GM10248 (cell line): ENCODE results near the gene TMEM80.
"Not testable (repeated sequence)": the region's sequence is repeated elsewhere in the genome, so short reads cannot be mapped to it uniquely, and the experiment has no call there.

Experiments used
- CTCF ChIA-PET: fragments of 300-600 bp; sonication (Branson Sonifier 250); formaldehyde crosslinking; extraction: SDS; loops from one replicate; lab custom pipeline; 2021; ENCODE audit warnings: antibody characterized with exemption; lab: Yijun Ruan, JAX
- POLR2A ChIA-PET: fragments of 350-650 bp; sonication (Branson Sonifier 250); formaldehyde crosslinking; extraction: SDS; loops from one replicate; lab custom pipeline; 2020; ENCODE audit warnings: antibody characterized with exemption; lab: Yijun Ruan, JAX
- DNase-seq: peaks from one replicate; pipeline ENCODE4 v3.0.0; 2012; ENCODE audit errors: extremely low spot score
- TF ChIP-seq, protein P1 (sequence below): IDR thresholded peaks from 2 replicates; pipeline ENCODE4 v1.5.1; 2012; ENCODE audit warnings: mild to moderate bottlenecking, low read depth; ENCODE audit errors: extremely low read depth, missing control alignments, control extremely low read depth

The TMEM80 gene

GRCh38 chr11:695538-696248, at the start of gene TMEM80:
TSS of gene TMEM80 (plus strand) at chr11:695816. CDS start at chr11:695828, 12 bp downstream.
- ChIA-PET POLR2A (interaction anchor here (0.8 kb wide), 1 partner anchor 100 kb away, joined by 3 read pairs; no protein-coding TSS in a partner anchor), CTCF (interaction anchor here (0.5 to 5.4 kb wide), 18 partner anchors 9 to 247 kb away, joined by 3 to 47 read pairs (median 4); partner anchors contain the start of gene CD151)
- DNase-seq: peak; percentile 94
- TF ChIP-seq, protein P1, sequence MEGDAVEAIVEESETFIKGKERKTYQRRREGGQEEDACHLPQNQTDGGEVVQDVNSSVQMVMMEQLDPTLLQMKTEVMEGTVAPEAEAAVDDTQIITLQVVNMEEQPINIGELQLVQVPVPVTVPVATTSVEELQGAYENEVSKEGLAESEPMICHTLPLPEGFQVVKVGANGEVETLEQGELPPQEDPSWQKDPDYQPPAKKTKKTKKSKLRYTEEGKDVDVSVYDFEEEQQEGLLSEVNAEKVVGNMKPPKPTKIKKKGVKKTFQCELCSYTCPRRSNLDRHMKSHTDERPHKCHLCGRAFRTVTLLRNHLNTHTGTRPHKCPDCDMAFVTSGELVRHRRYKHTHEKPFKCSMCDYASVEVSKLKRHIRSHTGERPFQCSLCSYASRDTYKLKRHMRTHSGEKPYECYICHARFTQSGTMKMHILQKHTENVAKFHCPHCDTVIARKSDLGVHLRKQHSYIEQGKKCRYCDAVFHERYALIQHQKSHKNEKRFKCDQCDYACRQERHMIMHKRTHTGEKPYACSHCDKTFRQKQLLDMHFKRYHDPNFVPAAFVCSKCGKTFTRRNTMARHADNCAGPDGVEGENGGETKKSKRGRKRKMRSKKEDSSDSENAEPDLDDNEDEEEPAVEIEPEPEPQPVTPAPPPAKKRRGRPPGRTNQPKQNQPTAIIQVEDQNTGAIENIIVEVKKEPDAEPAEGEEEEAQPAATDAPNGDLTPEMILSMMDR: no peak

DNA sequence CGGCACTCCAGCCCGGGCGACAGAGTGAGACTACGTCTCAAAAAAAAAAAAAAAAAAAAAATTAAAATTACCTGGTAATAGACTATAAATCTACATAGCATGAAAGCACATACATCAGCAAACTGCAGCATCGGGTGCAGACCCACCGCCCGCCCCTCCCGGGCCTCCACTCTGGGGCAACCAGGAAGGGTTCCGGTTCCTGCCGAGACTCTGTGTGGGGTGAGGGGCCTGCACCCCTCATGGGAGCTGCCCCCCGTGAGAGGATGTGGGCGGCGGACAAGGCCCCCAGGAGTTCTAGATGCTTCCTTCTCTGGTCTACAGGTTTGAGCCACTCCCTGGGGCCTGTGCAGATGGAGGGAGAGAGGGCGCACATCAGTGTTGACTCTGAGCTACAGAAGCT, 49.4 kb upstream of the TMEM80 start:
- ChIA-PET POLR2A (no interaction called here), CTCF (interaction anchor here (1.6 kb wide), 1 partner anchor 16 kb away, joined by 3 read pairs; no protein-coding TSS in a partner anchor)
- TF ChIP-seq, protein P1: no peak
- DNase-seq: no peak

GRCh38 chr11:647672-648158, 47.9 kb upstream of the TMEM80 start:
- POLR2A ChIA-PET, DNase-seq: not testable (repeated sequence)
- CTCF ChIA-PET: interaction anchor here (1.6 kb wide), 1 partner anchor 13 kb away, joined by 3 read pairs; no protein-coding TSS in a partner anchor

GRCh38 chr11:650482-650881, 45.1 kb upstream of the TMEM80 start:
- TF ChIP-seq, protein P1: no peak
- ChIA-PET CTCF (interaction anchor here (0.9 to 1.3 kb wide), 2 partner anchors 12 kb away, joined by 3 to 4 read pairs; no protein-coding TSS in a partner anchor), POLR2A (no interaction called here)
- no peak for DNase-seq

- CTCF ChIA-PET, DNase-seq, POLR2A ChIA-PET: not testable (repeated sequence)
Observed at GRCh38 chr11:653136-653535, 42.5 kb upstream of the TMEM80 start.

DNA sequence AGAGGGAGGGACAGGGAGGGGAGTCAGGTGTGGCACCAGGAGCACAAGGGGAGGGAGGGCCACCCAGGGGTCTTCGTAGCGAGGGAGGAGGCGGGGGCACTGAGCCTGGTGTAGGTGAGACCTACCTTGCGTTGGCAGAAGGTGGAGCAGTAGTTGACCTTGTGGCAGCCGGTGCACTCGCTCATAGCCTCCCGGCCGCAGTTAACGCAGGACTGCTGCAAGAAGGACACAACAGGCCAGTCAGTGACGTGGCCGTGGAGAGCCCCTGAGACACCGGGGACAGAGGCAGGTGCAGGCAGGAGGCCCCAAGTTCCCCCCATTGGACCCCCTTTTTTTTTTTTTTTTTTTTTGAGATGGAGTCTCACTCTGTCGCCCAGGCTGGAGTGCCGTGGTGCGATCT, 41.8 kb upstream of the TMEM80 start:
- TF ChIP-seq, protein P1: no peak
- DNase-seq: no peak
- ChIA-PET POLR2A (no interaction called here), CTCF (no interaction called here)

GRCh38 chr11:654444-654843, 41.2 kb upstream of the TMEM80 start:
- CTCF ChIA-PET: interaction anchor here (0.9 kb wide), 1 partner anchor 26 kb away, joined by 3 read pairs; no protein-coding TSS in a partner anchor
- DNase-seq, POLR2A ChIA-PET: not testable (repeated sequence)

DNA sequence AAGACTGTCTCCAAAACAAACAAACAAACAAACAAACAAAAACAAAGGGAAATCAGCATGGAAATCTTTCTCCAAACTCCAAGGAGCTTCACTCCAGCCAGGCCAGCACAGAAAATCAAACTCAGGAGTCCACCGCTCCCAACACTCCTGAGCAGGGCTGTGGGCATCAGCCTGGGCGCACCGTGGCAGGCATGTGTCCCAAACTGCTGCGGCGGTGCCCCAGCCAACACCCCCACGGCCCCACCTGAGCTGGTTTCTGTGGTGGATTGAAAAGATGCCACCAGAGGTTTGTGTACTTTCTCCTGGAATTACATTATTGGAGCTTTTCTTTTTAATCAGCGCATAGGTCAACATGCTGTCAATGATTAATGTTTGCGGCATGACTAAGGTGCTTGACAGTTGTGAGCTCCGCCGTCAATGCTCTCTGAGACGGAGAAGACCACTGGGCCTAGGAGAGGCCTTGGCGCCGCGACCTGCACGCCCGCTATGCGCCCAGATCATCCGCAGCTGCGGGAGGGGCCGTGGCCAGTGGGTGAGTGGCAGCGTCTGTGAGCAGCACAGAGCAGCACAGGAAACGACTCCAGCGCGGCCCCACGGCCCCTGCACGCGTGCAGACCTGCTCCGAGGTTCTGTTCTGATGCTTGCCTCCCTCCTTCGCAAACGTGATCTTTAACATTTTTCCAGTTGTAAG, 40.4 kb upstream of the TMEM80 start:
- ChIA-PET POLR2A (no interaction called here), CTCF (interaction anchor here (0.9 kb wide), 1 partner anchor 25 kb away, joined by 3 read pairs; no protein-coding TSS in a partner anchor)
- TF ChIP-seq, protein P1: no peak
- DNase-seq: no peak
